Measurements from ENCODE around the gene CLCA1.
A peak's percentile ranks its signal among the peaks of the same experiment; 100 is the strongest.

The CLCA1 gene, protein sequence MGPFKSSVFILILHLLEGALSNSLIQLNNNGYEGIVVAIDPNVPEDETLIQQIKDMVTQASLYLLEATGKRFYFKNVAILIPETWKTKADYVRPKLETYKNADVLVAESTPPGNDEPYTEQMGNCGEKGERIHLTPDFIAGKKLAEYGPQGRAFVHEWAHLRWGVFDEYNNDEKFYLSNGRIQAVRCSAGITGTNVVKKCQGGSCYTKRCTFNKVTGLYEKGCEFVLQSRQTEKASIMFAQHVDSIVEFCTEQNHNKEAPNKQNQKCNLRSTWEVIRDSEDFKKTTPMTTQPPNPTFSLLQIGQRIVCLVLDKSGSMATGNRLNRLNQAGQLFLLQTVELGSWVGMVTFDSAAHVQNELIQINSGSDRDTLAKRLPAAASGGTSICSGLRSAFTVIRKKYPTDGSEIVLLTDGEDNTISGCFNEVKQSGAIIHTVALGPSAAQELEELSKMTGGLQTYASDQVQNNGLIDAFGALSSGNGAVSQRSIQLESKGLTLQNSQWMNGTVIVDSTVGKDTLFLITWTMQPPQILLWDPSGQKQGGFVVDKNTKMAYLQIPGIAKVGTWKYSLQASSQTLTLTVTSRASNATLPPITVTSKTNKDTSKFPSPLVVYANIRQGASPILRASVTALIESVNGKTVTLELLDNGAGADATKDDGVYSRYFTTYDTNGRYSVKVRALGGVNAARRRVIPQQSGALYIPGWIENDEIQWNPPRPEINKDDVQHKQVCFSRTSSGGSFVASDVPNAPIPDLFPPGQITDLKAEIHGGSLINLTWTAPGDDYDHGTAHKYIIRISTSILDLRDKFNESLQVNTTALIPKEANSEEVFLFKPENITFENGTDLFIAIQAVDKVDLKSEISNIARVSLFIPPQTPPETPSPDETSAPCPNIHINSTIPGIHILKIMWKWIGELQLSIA

DNA sequence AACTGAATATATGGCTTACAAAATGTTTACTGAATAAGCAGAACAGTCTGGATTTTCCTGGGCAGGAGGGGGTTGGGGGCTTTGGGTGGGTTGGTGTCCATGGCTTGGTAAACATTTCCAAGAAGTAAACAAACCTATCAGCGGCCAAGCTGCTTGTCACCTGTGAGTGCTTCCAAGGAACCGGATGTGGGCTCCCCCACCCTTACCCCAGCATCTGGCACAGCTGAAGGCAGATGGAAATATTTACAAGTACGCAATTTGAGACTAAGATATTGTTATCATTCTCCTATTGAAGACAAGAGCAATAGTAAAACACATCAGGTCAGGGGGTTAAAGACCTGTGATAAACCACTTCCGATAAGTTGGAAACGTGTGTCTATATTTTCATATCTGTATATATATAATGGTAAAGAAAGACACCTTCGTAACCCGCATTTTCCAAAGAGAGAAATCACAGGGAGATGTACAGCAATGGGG is at the start of gene CLCA1:
TSS of gene CLCA1 (plus strand) at position 427 of the 477 bp plus-strand sequence. CDS start at position 472, 45 bp downstream.
- no peak for DNase-seq

DNA sequence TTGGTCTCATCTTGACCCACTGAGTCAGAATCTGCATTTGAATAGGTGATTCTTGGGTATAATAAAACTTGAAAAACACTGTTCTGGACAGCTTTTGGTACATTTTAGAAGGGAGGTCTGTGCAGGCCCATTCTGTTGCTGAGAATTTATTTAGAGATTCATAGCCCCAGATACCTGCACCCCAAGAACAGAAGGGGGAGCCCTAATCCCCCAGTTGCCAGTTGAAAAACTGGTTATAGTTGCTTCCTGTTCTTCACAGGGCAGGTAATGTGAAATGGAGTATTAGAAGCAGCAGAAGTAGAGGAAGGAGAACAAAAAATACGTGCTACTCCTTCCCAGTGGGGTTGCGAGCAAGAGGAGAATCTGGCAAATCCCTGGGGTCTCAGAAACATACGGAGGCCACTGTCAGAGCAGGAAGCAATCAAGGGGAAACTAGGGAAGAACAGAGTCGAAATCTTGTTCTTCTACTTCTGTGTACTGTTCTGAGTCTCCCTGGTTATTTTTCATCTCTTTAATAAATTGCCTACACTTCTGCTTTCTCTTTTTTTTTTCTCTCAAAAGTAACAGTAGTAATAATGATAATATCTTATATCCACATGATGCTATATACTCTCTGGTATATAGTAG is 49.3 kb upstream of the CLCA1 start:
- DNase-seq, result no peak

DNA sequence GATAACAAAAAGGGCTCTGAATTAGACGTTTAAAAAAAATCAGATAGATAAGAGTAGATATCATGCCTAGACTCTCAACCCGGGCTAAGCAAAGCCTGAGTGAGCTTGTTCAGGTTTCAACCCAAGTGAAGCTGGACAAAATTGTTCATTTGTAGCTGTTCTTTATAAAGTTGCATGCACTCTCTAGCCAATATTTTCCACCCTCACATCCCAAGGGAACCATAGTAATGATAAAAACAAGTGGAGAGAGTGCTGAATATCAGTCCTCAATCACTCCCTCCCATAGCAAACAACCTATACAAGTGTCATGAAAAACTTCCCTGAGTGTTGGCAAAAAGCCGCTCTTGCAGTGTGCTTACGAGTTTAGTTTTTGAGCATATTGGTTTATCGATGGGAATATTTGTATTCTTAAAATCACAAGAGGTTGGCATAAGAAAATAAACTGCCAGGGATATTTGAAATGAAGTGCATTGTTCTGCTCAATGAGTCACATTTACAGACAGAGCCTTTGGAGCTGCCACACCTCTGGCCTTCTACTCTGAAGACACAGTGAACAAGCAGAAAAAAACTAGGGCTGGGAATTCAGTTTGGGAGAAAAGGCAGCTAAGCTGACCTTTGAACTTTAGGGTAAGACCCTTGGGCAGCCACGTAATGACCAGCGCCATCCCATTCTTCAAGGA is 47.0 kb upstream of the CLCA1 start:
- DNase-seq, result no peak

DNA sequence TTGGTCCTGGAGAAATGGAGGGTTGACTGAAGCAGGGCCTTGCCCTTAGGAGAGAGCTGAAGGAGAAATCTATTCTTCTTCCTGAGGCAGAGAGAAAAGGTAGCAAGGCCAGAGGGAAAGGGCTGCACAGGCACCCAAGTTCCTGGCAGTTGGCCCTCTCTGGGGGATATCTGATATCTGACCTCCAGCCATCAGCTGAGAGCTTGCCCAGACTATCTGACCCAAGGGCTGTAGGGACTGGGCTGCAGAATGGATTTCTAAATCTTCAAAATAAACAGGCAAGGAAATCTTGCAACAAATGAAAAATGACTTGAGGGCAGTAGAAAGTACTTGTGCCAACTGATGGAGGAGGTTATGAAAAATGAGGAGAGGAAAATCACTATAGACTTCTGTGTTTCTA is 45.3 kb upstream of the CLCA1 start:
- no peak for DNase-seq

DNA sequence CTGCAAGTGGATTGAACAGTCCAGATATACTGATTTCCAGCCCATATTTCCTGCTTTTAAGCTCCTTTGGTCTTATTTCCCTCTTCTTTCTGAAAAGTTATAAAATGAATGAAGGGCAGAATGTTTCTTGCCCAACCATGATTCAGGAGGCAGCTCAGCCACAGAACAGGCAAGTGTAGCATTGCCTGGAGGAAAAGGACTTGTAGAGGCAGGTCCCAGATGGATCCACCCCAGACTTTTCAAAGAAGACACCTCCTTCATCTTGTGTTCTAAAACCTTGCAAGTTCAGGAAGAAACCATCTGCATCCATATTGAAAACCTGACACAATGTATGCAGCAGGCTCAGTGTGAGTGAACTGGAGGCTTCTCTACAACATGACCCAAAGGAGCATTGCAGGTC is 44.9 kb upstream of the CLCA1 start, which contains the start of gene CLCA2:
TSS of gene CLCA2 (plus strand) at position 299 of the 400 bp plus-strand sequence. CDS start at position 376, 77 bp downstream.
- no peak for DNase-seq

DNA sequence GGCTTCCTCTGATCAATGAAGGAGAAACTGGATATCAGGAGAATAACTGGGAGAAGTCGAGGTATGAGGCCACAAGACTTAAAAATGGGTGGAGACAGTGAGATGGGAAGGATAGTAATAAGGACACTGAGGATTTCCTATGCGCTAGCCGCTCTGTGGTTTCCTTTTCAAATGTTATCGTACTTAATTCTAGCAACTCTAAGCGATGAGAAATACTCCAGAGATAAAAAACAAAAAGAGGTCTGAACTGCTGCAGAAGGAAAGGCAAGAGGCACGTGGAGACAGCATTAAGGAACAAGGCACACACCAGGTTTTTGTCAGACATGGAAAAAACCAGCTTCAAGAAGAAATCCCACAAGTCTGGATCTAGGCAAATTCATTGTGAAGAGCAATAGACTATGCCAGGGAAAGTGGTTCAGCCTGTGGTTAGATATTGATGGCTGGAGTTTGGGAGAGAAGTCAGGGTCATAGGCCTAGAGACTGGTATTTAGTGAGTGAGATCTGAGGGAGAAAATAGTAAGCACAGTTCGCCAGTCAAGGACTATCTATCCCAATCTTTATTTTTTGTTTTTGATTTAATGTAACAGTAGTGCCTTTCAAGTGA is 39.5 kb upstream of the CLCA1 start:
- DNase-seq, result no peak

DNA sequence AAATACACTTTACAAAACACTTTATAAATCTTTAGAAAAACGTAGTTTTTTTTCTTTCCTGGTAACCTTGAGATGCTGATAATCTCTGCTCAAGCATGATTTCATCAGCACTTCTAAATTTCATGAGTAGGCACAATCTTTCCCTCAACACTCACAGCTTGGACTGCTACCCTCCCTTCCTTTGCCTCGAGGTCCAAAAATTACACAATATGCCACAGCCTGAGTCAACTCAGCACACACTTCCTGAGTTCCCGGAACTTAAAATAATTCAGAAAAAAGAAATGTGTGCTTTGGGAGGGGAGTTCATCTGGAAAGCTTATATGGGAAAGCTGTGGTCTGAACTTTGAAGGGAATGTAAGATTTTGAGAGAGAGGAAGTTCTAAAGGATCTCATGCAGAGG is 38.9 kb upstream of the CLCA1 start:
- DNase-seq, result peak; percentile 55

DNA sequence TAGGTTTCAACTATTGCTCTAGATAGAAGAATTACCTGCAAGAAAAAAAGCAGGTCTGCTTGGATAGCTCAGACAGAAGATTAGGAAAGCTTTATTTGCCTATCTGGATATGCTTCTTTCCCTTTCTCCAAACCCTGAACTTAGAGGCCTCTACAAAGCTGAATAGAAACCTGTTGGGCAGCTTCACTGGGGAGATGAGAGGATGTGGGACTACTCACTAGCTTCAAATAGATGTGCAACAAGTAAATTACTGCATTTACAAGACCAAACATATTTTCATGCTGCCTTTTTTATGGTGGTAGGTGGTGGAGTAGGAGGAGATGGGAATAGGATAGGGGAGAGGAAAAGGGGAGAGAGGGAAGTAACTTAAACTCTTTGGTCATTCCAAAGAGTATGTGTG is 38.4 kb upstream of the CLCA1 start:
- no peak for DNase-seq

DNA sequence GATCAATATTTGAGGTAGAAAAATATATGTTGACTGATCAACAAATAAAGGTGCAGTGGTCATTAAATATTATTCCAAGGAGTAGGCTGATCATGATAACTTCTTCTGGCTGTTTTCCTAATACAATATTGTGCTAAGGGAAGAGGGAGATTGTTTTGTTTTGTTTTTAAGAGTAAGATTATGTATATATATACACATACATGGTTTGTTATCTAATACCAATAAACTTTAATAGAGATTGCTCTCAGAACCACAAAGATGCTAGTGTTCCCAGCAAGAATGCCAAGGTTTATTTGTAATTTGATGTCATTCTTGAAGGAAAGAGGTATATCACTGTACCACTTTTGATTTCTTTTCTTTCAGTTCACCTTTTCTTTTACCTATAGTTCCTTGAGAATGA is 34.7 kb upstream of the CLCA1 start:
- no peak for DNase-seq

DNA sequence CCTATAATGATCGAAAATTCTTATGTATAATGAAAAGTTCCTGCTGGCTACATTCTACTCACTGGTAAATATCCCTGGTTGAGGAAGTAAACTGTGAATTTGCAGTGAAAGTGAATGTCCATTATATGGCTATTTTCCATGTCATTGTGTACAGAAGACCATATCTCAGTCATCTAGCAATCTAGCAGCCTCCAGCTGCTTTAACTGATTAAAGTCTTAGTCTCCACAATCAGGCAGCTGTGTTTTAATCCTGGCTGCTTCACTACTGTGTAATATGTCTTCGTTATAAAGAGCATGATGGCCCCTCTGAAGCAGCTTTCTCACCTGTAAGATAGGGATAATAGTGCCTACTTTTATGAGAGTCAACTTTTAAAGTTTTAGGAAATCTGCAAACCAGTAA is 33.4 kb upstream of the CLCA1 start:
- no peak for DNase-seq

DNA sequence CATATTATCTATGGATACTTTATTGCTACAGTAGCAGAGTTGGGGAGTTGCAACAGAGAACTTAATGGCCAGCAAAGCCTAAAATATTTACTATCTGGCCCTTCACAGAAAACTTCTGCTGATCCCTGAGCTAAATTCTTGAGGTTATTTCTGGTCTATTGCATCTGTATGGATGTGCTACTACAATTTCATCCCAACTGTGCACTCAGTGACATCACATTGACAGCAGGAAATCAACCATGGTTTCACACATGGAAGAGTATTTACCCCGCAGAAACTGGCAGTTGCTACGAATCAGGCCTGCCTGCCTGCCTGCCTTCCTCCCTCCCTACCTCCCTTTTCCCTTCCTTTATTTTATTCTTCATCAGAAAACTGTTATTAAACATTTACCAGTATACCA is 32.7 kb upstream of the CLCA1 start:
- DNase-seq, result no peak

DNA sequence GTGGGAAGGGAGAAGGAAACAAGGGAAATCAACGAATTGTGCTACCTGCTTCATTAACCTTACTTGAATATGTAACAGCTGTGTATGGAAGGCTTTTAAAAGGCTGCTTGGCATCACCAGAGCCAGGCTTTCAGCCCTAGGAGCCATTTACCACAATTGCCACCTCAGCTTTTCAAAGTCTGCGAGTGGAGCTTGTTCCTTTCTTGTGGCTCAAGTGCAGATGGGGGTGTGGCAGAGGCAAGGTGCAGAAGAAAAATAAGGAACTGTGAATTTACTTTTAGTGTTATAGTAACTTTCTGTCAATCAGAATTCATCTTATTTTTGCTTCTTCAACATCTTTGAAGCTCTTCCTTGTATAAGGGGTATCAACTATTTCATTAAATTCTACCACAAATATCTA is 27.1 kb upstream of the CLCA1 start:
- DNase-seq, result no peak

DNA sequence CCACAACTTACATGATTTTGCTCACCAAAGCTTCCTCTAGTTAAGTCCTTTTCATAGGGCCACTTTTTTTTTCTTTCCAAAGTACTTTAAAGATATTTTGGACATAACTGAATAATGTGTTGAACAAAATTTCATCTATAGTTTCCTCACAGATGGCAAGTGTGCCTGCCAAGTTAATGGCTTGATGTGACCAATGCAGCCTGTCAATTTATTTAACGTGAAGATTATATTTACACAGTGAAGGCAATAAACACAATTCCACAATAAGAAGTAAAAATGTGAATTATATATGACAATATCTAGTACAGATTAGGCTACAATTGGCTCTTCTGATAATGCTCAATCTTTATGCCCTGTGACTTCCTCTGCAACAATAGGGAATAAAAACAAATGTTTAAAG is 26.7 kb upstream of the CLCA1 start:
- DNase-seq, result no peak

DNA sequence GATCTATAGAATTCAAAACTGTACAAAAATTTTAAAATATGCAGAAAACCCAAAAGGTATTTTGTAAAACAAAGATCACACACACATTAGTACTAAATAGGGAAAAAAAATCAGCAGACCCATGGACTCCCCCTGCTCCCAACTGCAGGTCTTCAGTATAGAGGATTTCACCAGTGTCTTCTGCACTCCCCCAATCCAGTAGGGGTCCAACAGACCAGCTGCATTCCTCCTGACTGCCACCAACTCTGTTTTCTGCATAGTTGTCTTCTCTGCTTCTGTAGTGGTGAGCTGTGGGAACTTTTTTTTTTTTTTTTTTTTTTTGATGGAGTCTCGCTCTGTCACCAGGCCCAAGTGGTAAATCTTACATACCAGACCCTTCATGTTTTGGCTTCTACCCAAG is 22.8 kb upstream of the CLCA1 start:
- no peak for DNase-seq

DNA sequence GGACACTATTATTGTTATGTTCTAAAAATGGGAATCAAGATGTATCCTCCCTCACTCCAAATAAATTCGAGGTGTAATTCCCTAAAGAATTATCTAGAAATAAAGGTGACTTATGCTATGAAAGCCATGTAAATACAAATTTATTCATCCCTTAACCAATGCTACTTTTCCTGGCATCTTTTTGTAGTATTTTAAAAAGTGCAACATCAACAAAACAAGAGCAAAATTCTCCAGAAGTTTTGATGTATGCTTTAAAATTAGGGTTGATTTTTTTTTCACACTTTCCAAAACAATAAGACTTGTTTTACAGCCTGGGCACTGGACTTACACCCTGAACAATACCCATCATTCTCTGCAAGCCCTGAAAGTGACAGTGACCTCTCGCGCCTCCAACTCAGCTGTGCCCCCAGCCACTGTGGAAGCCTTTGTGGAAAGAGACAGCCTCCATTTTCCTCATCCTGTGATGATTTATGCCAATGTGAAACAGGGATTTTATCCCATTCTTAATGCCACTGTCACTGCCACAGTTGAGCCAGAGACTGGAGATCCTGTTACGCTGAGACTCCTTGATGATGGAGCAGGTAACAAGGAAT is 21.4 kb upstream of the CLCA1 start:
- DNase-seq, result no peak

DNA sequence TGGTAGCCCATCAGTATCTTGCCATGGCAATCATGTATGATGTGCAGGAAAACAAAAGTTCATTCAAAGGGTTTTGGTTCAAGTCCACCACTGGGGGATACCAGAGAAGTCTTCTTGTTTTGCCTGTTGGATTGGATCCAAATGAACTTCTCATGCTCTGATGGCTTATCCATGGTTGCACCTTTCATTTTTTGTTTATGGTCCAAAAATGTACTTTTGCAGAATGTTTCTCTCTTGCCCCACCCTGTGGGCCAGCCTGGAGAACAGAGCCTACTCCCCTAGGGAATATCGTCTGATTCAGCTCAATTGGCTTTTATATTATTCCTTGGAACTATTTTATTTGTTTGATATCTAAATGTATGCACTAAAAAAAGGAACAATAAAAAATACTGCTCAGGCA is 20.1 kb upstream of the CLCA1 start:
- no peak for DNase-seq

DNA sequence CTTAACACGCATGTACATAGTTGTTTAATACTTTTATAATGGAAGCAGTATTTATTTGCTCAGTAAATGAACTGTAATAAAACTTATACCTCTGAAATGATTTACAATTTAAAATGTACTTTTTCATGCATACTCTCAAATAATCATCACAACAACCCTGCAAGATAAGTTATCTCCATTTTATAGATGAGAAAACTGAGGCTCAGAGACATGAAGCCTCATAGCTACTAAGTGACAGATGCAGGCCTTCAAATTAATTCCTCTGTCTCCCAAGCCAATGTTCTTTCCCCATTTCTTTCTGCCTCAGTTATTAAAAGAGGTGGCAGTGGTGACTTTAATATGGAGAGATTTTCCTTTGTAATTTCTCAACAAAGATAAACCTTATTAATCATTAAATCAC is 19.6 kb upstream of the CLCA1 start:
- no peak for DNase-seq

DNA sequence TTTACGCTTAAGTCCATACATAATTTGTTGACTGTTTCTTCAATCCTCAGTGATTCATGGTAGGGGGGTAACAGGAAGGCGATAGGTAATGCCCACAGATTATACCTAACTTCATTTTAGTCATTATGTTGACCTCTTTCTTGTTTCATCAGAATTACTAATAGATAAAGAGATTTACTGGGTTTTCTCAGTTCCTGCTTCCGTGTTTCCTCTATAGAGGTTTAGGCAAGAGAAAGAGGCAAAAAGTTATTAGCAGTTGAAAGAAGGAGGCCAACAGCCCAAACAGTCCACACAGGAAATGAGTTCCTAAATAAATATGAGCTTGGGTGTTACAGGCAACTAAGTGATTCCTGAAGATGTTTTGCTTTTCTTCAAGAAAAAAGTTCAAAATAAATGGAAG is 17.9 kb upstream of the CLCA1 start:
- no peak for DNase-seq

DNA sequence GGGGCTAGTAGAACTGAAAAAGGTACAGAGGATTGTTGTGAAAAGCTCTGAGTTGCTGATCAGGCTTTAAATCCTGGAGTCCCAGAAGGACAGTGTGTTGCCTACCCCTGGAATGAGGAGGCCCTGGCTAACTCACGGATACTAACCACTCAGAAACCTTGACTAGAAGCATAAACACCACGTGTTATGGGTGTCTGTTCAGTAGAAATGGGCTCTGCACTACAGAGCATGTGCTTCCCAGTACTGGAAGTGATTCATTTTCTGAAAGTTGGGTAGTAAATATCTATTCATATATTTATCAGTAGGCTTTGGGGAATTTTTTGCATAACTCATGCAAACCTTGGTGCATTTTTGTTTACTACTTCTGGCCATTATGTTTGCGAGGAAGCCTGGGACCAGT is 15.1 kb upstream of the CLCA1 start:
- no peak for DNase-seq

DNA sequence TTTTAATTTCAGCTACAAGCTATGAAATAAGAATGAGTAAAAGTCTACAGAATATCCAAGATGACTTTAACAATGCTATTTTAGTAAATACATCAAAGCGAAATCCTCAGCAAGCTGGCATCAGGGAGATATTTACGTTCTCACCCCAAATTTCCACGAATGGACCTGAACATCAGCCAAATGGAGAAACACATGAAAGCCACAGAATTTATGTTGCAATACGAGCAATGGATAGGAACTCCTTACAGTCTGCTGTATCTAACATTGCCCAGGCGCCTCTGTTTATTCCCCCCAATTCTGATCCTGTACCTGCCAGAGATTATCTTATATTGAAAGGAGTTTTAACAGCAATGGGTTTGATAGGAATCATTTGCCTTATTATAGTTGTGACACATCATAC is 13.7 kb upstream of the CLCA1 start:
- no peak for DNase-seq

DNA sequence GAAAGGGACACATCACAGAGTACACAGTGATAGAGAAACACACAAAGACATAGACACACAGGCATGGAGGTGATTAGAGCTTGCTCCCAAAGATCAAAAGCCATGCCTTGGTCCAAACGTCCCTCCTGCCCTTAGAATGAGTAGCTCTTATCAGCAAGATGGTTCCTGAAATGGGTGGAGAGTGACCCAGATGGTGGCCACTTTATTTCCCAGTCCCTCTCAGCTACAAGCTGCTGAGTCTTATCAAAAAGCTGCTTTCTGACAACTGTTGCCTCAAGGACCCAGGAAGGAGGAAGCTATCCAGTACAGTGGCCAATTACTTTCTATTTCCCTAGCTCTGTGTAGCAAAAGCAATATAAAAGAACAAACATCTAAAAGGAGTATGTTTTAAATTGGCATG is 7.7 kb upstream of the CLCA1 start:
- DNase-seq, result no peak

DNA sequence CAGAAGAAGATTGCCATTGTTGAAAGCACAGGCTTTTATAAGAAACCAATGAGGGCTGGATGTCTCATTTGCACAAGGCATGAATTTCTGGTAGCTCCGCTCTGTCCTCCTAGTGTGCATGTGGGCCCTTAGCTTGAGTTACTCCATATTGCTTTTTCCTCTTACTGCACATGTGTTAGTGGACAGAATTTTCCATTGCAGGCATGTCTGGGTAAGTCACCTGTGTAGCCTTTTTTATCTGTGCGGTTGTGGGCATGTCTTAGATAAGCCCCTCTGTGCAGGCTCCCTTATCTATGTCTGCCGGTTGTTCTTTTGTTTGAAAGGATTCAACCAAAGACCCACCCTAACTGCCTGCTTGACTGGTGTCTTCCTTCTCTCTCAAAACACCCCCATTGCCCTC is 7.2 kb upstream of the CLCA1 start:
- no peak for DNase-seq

All from T1000 (cell line).